ENCODE measurements around the gene PPFIBP2.

Gene PPFIBP2

GRCh38 chr11:7547687-7548086, 33.9 kb downstream of the PPFIBP2 start:
- no peak overlapping the region for H3K27ac ChIP-seq (ENCODE audit: low read depth, low read length, poor library complexity, severe bottlenecking)
- H3K4me3 ChIP-seq (ENCODE audit: low read depth, low read length, poor library complexity, severe bottlenecking), result no peak overlapping the region
- peaks cover 5% of the 10 kb centered on the region for H3K36me3 ChIP-seq (ENCODE audit: insufficient read depth, low read length)
- no peak for TF ChIP-seq EZH2 (IDR thresholded peaks at IDR 0.05; ENCODE audit: borderline replicate concordance, low read length)
- TF ChIP-seq, protein P1, sequence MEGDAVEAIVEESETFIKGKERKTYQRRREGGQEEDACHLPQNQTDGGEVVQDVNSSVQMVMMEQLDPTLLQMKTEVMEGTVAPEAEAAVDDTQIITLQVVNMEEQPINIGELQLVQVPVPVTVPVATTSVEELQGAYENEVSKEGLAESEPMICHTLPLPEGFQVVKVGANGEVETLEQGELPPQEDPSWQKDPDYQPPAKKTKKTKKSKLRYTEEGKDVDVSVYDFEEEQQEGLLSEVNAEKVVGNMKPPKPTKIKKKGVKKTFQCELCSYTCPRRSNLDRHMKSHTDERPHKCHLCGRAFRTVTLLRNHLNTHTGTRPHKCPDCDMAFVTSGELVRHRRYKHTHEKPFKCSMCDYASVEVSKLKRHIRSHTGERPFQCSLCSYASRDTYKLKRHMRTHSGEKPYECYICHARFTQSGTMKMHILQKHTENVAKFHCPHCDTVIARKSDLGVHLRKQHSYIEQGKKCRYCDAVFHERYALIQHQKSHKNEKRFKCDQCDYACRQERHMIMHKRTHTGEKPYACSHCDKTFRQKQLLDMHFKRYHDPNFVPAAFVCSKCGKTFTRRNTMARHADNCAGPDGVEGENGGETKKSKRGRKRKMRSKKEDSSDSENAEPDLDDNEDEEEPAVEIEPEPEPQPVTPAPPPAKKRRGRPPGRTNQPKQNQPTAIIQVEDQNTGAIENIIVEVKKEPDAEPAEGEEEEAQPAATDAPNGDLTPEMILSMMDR (IDR thresholded peaks at IDR 0.05; ENCODE audit: low read length), result no peak
- H3K9me3 ChIP-seq (ENCODE audit: low read length), result no peaks in the 10 kb centered on the region
- no peaks in the 10 kb centered on the region for H3K27me3 ChIP-seq (ENCODE audit: insufficient read depth, low read length)
- no peak overlapping the region for H3K9ac ChIP-seq (ENCODE audit: low read length)
- no peaks in the 10 kb centered on the region for H3F3A ChIP-seq (ENCODE audit: insufficient read depth, low read length)
- no peak overlapping the region for H2AFZ ChIP-seq (ENCODE audit: low read length)
- H3K4me1 ChIP-seq (ENCODE audit: insufficient read depth, low read length, severe bottlenecking), result no peaks in the 10 kb centered on the region
- no peaks in the 10 kb centered on the region for H3K79me2 ChIP-seq (ENCODE audit: insufficient read depth, low read length)
- no peaks in the 10 kb centered on the region for H3K9me2 ChIP-seq (ENCODE audit: low read depth, low read length)
- H4K20me1 ChIP-seq (ENCODE audit: insufficient read depth, low read length), result no peaks in the 10 kb centered on the region
- H3K4me2 ChIP-seq (ENCODE audit: low read length), result no peak overlapping the region

- H3K9me2 ChIP-seq (ENCODE audit: low read depth, low read length), result no peaks in the 10 kb centered on the region
- no peak overlapping the region for H3K9ac ChIP-seq (ENCODE audit: low read length)
- no peaks in the 10 kb centered on the region for H3K79me2 ChIP-seq (ENCODE audit: insufficient read depth, low read length)
- H3K9me3 ChIP-seq (ENCODE audit: low read length), result no peaks in the 10 kb centered on the region
- no peak overlapping the region for H3K4me3 ChIP-seq (ENCODE audit: low read depth, low read length, poor library complexity, severe bottlenecking)
- no peaks in the 10 kb centered on the region for H3F3A ChIP-seq (ENCODE audit: insufficient read depth, low read length)
- H3K4me1 ChIP-seq (ENCODE audit: insufficient read depth, low read length, severe bottlenecking), result no peaks in the 10 kb centered on the region
- H3K4me2 ChIP-seq (ENCODE audit: low read length), result no peak overlapping the region
- no peak overlapping the region for H3K27ac ChIP-seq (ENCODE audit: low read depth, low read length, poor library complexity, severe bottlenecking)
- H3K27me3 ChIP-seq (ENCODE audit: insufficient read depth, low read length), result no peaks in the 10 kb centered on the region
- no peak for TF ChIP-seq EZH2 (IDR thresholded peaks at IDR 0.05; ENCODE audit: borderline replicate concordance, low read length)
- TF ChIP-seq, protein P1 (IDR thresholded peaks at IDR 0.05; ENCODE audit: low read length), result peak; percentile 78
- H4K20me1 ChIP-seq (ENCODE audit: insufficient read depth, low read length), result no peaks in the 10 kb centered on the region
- peaks cover 5% of the 10 kb centered on the region for H3K36me3 ChIP-seq (ENCODE audit: insufficient read depth, low read length)
- H2AFZ ChIP-seq (ENCODE audit: low read length), result no peak overlapping the region
Measured at GRCh38 chr11:7548659-7549274, 35.0 kb downstream of the PPFIBP2 start.

DNA sequence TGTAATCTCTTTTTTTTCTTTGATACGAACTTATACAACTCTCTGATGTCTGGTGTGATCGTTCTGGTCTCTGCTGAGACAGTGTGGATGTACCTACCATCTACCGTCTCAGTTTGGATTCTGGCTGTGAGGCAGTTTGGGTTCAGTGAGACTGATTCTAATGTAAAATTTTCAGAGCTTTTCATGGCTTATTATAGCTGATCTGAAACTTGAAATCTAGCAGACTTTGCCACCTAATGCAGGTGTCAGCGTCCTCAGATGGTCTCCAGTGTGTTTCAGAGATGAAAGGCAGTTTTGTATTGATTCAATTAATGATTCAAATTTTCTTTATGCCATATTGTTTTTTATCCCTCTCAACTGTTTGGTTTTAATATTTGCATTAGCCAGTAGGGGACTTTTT, 35.9 kb downstream of the PPFIBP2 start:
- no peaks in the 10 kb centered on the region for H4K20me1 ChIP-seq (ENCODE audit: insufficient read depth, low read length)

More for the DNA sequence above, 35.9 kb downstream of the PPFIBP2 start:
- Histone ChIP-seq H3K9me2 (ENCODE audit: low read depth, low read length) (no peaks in the 10 kb centered on the region), H3K79me2 (ENCODE audit: insufficient read depth, low read length) (no peaks in the 10 kb centered on the region), H3K27me3 (ENCODE audit: insufficient read depth, low read length) (no peaks in the 10 kb centered on the region), H3K4me2 (ENCODE audit: low read length) (no peak overlapping the region), H3K9ac (ENCODE audit: low read length) (no peak overlapping the region), H2AFZ (ENCODE audit: low read length) (no peak overlapping the region), H3K9me3 (ENCODE audit: low read length) (no peaks in the 10 kb centered on the region), H3K36me3 (ENCODE audit: insufficient read depth, low read length) (peaks cover 12% of the 10 kb centered on the region), H3K4me3 (ENCODE audit: low read depth, low read length, poor library complexity, severe bottlenecking) (no peak overlapping the region), H3K4me1 (ENCODE audit: insufficient read depth, low read length, severe bottlenecking) (no peaks in the 10 kb centered on the region), H3K27ac (ENCODE audit: low read depth, low read length, poor library complexity, severe bottlenecking) (no peak overlapping the region), H3F3A (ENCODE audit: insufficient read depth, low read length) (no peaks in the 10 kb centered on the region)
- TF ChIP-seq EZH2 (IDR thresholded peaks at IDR 0.05; ENCODE audit: borderline replicate concordance, low read length), result no peak
- TF ChIP-seq, protein P1 (IDR thresholded peaks at IDR 0.05; ENCODE audit: low read length), result no peak
